Eye (tissue), 1 donor: ENCODE results near the gene LPIN2.
A peak's percentile ranks its signal among the peaks of the same experiment; 100 is the strongest.

Experiments used
- DNase-seq: peaks from one replicate; pipeline ENCODE4 v3.0.0-alpha.2; 2015

The LPIN2 gene

DNA sequence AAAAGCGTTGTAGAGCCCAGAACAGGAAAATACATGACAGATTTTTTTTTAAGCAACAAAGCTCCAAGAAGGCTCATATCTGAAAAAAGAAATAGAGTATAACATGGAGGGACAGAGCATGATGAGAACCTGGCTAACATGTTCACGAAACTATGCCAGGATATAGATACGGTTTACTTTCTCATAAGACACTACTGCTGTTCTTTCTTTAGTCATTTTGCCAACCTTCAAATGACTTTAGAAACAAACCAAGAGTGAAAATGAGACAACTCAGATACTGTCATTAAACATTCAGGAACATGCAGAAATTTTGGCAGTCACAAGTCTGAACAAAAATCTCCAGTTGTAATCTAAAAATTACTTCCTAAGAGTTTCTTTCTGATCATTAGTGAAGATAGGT, 14.3 kb downstream of the LPIN2 start:
- DNase-seq, result no peak

- no peak for DNase-seq
Measured at GRCh38 chr18:2997846-2998564, 14.9 kb downstream of the LPIN2 start.

- no peak for DNase-seq
Measured at GRCh38 chr18:2997429-2997828, 15.5 kb downstream of the LPIN2 start.

DNA sequence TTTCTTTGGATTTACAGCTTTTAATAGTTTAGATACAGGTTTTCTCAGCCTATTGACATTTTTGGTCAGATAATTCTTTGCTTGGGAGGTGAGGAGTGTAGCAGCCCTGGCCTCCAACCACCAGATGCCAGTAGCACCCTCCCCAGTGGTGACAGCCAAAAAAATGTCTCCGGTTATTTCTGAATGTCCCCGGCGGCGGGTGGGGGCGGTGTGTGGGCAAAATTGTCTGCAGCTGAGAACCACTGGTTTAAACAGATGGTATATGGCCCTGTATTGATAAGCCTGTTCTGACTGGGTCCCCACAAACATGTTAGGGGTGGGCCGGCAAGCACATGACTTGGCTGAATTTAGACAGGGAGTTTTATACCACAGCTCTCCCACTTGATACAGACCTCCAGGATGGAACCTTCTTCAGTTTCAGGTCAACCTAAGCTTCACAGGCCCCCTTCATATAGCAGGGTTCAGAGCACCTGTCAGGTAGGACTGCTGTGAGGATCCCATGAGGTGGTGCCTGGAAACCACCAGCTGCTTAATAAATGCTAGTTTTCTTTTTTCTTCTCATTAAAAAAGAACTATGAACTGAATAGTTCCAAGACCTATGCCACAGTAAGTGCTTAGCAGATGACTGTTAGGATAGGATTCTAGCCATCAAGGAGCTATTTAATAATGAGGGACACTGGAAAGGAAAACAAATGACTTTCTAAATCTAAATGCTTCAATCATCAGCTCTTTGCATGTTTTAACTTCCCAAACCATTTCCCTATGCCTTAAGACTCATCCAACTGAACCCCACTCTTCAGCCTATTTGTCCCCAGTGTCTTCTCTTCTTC, 18.1 kb downstream of the LPIN2 start:
- no peak for DNase-seq

DNA sequence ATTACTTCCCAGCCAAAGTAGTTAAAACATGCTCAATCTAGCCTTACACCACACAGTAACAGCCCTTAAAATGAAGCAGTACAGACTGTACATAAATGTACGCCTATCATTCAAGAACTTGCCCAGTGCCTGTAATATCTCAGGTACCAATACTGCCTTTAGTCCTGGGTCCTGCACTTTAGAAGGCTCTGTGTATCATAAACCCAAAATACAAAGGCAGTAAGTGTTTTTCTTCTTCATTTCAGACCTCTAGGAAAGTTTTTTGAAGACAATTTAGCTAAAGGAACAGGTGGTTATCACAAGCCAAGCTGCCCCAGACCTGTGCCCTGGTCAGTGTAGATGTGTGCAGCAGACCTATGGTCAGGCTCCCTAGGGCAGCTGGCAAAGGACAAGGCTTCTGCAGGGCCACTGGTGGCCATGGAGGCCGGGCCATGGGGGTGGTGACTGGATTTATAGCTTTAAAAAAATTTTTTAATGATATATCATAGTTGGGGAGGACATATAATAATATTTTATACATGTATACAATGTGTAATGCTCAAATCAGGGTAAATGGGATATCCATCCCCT, 18.8 kb downstream of the LPIN2 start:
- DNase-seq, result no peak

GRCh38 chr18:2992995-2993877, 19.7 kb downstream of the LPIN2 start:
- no peak for DNase-seq

GRCh38 chr18:2990956-2991640, 21.8 kb downstream of the LPIN2 start:
- DNase-seq, result no peak

DNA sequence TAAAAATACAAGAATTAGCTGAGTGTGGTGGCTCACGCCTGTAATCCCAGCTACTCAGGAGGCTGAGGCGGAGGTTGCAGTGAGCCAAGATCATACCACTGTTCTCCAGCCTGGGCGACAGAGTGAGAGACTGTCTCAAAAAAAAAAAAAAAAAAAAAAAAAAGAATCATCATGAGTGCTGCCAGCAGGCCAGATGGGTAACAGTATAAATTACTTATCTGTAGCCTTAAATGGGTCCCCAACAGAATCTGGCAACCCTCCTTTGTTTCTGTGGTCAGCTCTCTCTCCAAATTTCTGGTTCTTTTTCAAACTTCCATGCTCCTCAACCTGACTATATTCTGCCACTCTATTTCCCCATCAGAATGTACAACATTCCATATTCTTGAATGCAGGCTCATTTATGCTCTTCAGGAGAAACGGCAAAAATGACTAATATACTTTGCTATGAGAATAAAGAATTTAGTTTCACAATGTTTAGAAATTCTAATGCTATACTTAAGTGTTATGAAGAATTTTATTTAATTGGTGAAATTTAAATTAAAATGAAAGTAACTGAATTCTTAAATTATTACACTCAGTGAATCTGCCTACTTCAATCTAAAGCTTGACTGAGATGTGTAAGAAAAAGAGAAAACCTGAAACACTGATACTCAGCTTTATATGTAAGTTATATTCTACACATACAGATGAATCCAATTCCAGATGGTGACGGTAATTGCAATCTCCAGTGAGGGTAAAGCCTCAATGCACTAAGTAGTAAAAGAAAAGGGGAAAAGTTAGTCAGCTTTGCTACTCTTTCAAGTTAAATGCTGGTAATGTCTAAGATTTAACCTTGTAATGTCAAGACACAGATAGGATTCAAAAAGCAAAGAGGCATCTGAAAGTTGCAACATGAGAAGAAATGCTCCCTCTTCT, 24.8 kb downstream of the LPIN2 start:
- DNase-seq, result no peak

GRCh38 chr18:2986150-2986865, 26.6 kb downstream of the LPIN2 start:
- DNase-seq, result no peak

- no peak for DNase-seq
Measured at GRCh38 chr18:2985628-2986027, 27.3 kb downstream of the LPIN2 start.

GRCh38 chr18:2984703-2985261, 28.2 kb downstream of the LPIN2 start:
- no peak for DNase-seq

DNA sequence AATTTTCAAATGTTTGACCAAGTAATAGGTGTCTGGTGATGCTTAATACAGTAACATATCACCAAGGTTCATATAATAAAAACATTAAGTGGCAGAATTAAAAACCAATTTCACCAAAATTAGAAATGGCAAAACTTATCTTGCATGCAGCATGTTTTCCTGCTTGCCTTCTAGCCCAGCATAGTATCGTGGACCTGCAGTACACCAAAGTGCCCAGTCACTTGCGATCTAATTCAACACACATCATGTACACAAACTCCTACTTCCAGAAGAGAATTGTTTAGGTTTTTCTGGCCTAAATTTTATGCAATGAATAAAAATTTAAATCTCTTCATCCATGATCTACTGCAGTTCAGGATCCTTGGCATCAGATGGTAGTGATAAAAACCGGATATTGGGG, 28.9 kb downstream of the LPIN2 start:
- no peak for DNase-seq

DNA sequence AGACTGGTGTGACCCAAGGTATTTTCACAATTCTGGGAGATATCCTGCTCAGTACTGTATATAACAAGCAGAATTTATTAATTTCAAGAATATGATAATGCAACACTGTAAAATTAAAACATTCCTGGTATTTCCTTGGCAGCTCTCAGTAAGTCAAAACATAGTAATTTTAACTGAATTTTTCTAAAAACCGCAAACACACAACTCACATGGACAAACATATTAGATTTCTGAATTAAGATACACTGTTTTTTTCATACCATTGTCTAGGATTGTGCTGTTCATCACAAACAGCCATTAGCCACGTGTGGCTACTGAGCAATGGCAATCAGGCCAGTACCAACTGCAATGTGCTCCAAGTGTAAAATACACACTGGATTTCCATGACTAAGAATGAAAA, 29.6 kb downstream of the LPIN2 start:
- DNase-seq, result no peak

GRCh38 chr18:2982452-2983269, 30.3 kb downstream of the LPIN2 start:
- no peak for DNase-seq

DNA sequence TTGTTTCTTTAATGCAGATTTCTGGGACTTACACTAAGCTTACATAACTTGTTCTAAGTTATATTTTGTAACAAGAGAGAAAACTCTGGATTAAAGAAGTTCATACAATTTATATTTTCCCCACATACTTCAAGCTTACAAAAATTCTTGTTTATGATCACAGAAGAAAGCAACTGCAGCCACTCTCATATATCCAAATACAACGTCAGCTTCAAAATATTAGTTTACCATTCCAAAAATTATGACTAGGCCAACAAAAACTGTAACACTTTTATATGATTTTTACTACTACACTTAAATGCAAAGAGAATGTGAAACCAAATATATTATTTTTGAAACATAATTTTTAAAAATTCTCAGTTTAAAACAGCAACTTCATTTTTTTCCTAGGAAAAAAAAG, 30.9 kb downstream of the LPIN2 start:
- no peak for DNase-seq

DNA sequence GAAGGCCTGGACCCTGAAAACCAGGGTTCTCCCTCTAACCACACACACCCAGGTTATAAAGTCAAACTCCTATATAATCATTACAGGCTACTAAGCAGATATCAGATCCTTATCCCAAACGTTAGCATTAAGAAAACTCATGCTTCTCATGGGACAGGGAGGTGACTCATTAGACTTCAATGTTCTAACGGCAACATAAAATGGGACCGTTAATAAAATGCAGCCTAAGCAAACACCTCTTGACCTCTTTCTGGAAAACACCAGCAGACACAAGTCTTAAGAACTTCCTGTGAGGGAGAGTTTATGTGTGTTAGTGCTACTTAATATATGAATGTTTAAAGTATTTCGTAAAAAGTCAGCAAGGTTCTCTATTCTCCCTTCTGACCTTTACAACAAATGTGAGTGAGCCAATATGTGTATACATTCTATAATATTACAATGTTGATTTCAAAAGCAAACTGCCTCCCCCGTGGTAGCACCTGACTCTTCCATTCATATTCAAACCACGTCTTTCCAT, 31.7 kb downstream of the LPIN2 start:
- no peak for DNase-seq

- peak; percentile 30 for DNase-seq
Measured at GRCh38 chr18:2979871-2980790, 32.8 kb downstream of the LPIN2 start.

GRCh38 chr18:2979129-2979528, 33.8 kb downstream of the LPIN2 start:
- peak; percentile 39 for DNase-seq
